IMR-90 (cell line): ENCODE measurements around the gene MGST1. TPM values are rescaled to one million over a fixed set of nuclear protein-coding genes. Genes with fewer than 3 reads are reported as not detected.

Experiments used
- ATAC-seq: fragments of 200-7000 bp; cut with Tn5 transposase; 2 replicates; pipeline ENCODE4 v1.9.1; 2020; ENCODE audit warnings: low read depth, mild to moderate bottlenecking, moderate library complexity
- BruUV-seq: library from RNA; stranded (reverse); fragments of 400-500 nt; replicated peaks from 2 replicates; lab custom pipeline; 2021; lab: Mats Ljungman, UMichigan
- CTCF ChIA-PET: fragments of 300-600 bp; formaldehyde crosslinking; extraction: SDS; loops from one replicate; lab custom pipeline; 2021; ENCODE audit warnings: antibody characterized with exemption; lab: Yijun Ruan, JAX
- POLR2A ChIA-PET: fragments of 300-600 bp; sonication (Branson Sonifier 250); formaldehyde crosslinking; loops from one replicate; lab custom pipeline; 2022; ENCODE audit warnings: antibody characterized with exemption; ENCODE audit not compliant: unreplicated experiment; lab: Charles Lee
- DNase-seq: peaks from one replicate; pipeline ENCODE4 v3.0.0; 2013
- H2AFZ ChIP-seq: replicated peaks from 2 replicates; pipeline ENCODE3; 2013; ENCODE audit warnings: low read length, mild to moderate bottlenecking; ENCODE audit not compliant: poor library complexity
- H2AK5ac ChIP-seq: 2 replicates; pipeline ENCODE4 v1.6.1; 2013; ENCODE audit warnings: low read depth, low read length, inconsistent platforms
- H2AK9ac ChIP-seq: replicated peaks from 2 replicates; pipeline ENCODE3; 2013; ENCODE audit warnings: mild to moderate bottlenecking, low read depth, low read length, moderate library complexity; ENCODE audit not compliant: poor library complexity
- H2BK120ac ChIP-seq: 2 replicates; pipeline ENCODE4 v1.6.1; 2013; ENCODE audit warnings: low read depth, low read length, inconsistent platforms
- H2BK15ac ChIP-seq: 3 replicates; pipeline ENCODE4 v1.6.1; 2013; ENCODE audit warnings: low read depth, low read length, inconsistent platforms
- H2BK20ac ChIP-seq: 2 replicates; pipeline ENCODE4 v1.6.1; 2013; ENCODE audit warnings: low read depth, mild to moderate bottlenecking, inconsistent platforms, low read length, moderate library complexity
- H2BK5ac ChIP-seq: 2 replicates; pipeline ENCODE4 v1.6.1; 2013; ENCODE audit warnings: mild to moderate bottlenecking, low read depth, low read length, inconsistent platforms; ENCODE audit not compliant: poor library complexity, severe bottlenecking
- H3K14ac ChIP-seq: replicated peaks from 2 replicates; pipeline ENCODE4 v1.6.1; 2013; ENCODE audit warnings: low read depth, low read length, inconsistent platforms
- H3K18ac ChIP-seq: 2 replicates; pipeline ENCODE4 v1.6.1; 2013; ENCODE audit warnings: low read depth, low read length, control low read depth
- H3K23ac ChIP-seq: 2 replicates; pipeline ENCODE4 v1.6.1; 2013; ENCODE audit warnings: low read depth, low read length, inconsistent platforms
- H3K27ac ChIP-seq: 2 replicates; pipeline ENCODE4 v1.5.1; 2013; ENCODE audit warnings: mild to moderate bottlenecking, control low read depth, low read length; ENCODE audit not compliant: insufficient read depth
- H3K27me3 ChIP-seq: 2 replicates; pipeline ENCODE4 v1.6.1; 2013; ENCODE audit warnings: low read length; ENCODE audit not compliant: control insufficient read depth, insufficient read depth
- H3K36me3 ChIP-seq: 2 replicates; pipeline ENCODE4 v1.6.1; 2013; ENCODE audit warnings: low read length, mixed read lengths; ENCODE audit not compliant: control insufficient read depth, insufficient read depth
- H3K4ac ChIP-seq: 2 replicates; pipeline ENCODE4 v1.6.1; 2013; ENCODE audit warnings: low read depth, low read length, inconsistent platforms
- H3K4me1 ChIP-seq: 2 replicates; pipeline ENCODE4 v1.6.1; 2013; ENCODE audit warnings: low read length, mixed read lengths; ENCODE audit not compliant: control insufficient read depth, insufficient read depth
- H3K4me2 ChIP-seq: 2 replicates; pipeline ENCODE4 v1.6.1; 2013; ENCODE audit warnings: low read depth, mild to moderate bottlenecking, control low read depth, low read length, moderate library complexity
- H3K4me3 ChIP-seq: 2 replicates; pipeline ENCODE4 v1.5.1; 2013; ENCODE audit warnings: low read depth, mild to moderate bottlenecking, control low read depth, low read length, moderate library complexity; ENCODE audit not compliant: insufficient read depth
- H3K56ac ChIP-seq: 2 replicates; pipeline ENCODE4 v1.6.1; 2013; ENCODE audit warnings: low read length, inconsistent platforms; ENCODE audit not compliant: insufficient read depth; ENCODE audit errors: extremely low read depth
- H3K79me1 ChIP-seq, 2 experiments: 2 replicates each; pipeline ENCODE4 v1.6.1; 2013; ENCODE audit warnings: low read length in 2 of 2, inconsistent platforms in 1 of 2, low read depth in 1 of 2
- H3K9ac ChIP-seq: 2 replicates; pipeline ENCODE4 v1.6.1; 2013; ENCODE audit warnings: low read depth, low read length, control low read depth
- H3K9me1 ChIP-seq: 2 replicates; pipeline ENCODE4 v1.6.1; 2013; ENCODE audit warnings: low read length, inconsistent platforms; ENCODE audit not compliant: insufficient read depth
- H3K9me3 ChIP-seq: 2 replicates; pipeline ENCODE4 v1.6.1; 2013; ENCODE audit warnings: low read length; ENCODE audit not compliant: control insufficient read depth, insufficient read depth
- H4K20me1 ChIP-seq: 2 replicates; pipeline ENCODE4 v1.6.1; 2013; ENCODE audit warnings: low read length, inconsistent platforms; ENCODE audit not compliant: insufficient read depth
- H4K5ac ChIP-seq: 2 replicates; pipeline ENCODE4 v1.6.1; 2013; ENCODE audit warnings: mild to moderate bottlenecking, low read depth, low read length, control low read depth
- H4K8ac ChIP-seq, 2 experiments: 2 replicates each; pipeline ENCODE4 v1.6.1; 2013; ENCODE audit warnings: low read depth in 2 of 2, low read length in 2 of 2, control low read depth in 1 of 2, inconsistent platforms in 1 of 2
- H4K91ac ChIP-seq: 2 replicates; pipeline ENCODE4 v1.6.1; 2013; ENCODE audit warnings: low read depth, low read length, inconsistent platforms; ENCODE audit not compliant: insufficient read depth
- BHLHE40 ChIP-seq: fragments of 150-350 bp; IDR thresholded peaks from 2 replicates; pipeline ENCODE4 v1.6.1; 2016; ENCODE audit warnings: mild to moderate bottlenecking, low read depth, low read length
- CEBPB ChIP-seq: IDR thresholded peaks from 2 replicates; pipeline ENCODE4 v1.6.1; 2012; ENCODE audit warnings: low read depth, low read length, improper control_type of control experiment
- CHD1 ChIP-seq: IDR thresholded peaks from 2 replicates; pipeline ENCODE4 v1.6.1; 2012; ENCODE audit warnings: low read depth, low read length, improper control_type of control experiment
- FOS ChIP-seq: fragments of 150-350 bp; IDR thresholded peaks from 2 replicates; pipeline ENCODE4 v1.6.1; 2016; ENCODE audit warnings: low read depth, low read length
- MAFK ChIP-seq: IDR thresholded peaks from 2 replicates; pipeline ENCODE4 v1.6.1; 2012; ENCODE audit warnings: low read depth, low read length, improper control_type of control experiment
- MAZ ChIP-seq: IDR thresholded peaks from 2 replicates; pipeline ENCODE4 v1.6.1; 2012; ENCODE audit warnings: low read depth, mild to moderate bottlenecking, low read length, improper control_type of control experiment, moderate library complexity, borderline replicate concordance
- MXI1 ChIP-seq: IDR thresholded peaks from 2 replicates; pipeline ENCODE4 v1.6.1; 2012; ENCODE audit warnings: low read depth, mild to moderate bottlenecking, low read length, moderate library complexity, borderline replicate concordance
- NFE2L2 ChIP-seq: fragments of 150-350 bp; IDR thresholded peaks from 2 replicates; pipeline ENCODE4 v1.6.1; 2016; ENCODE audit warnings: low read depth, mild to moderate bottlenecking, low read length
- POLR2A ChIP-seq: IDR thresholded peaks from 2 replicates; pipeline ENCODE4 v1.6.1; 2012; ENCODE audit warnings: mild to moderate bottlenecking, low read depth, low read length
- RAD21 ChIP-seq: IDR thresholded peaks from 2 replicates; pipeline ENCODE4 v1.6.1; 2012; ENCODE audit warnings: low read length, improper control_type of control experiment
- RCOR1 ChIP-seq: IDR thresholded peaks from 2 replicates; pipeline ENCODE4 v1.6.1; 2012; ENCODE audit warnings: mild to moderate bottlenecking, low read length, improper control_type of control experiment; ENCODE audit not compliant: insufficient replicate concordance
- SMC3 ChIP-seq: fragments of 150-350 bp; IDR thresholded peaks from 2 replicates; pipeline ENCODE4 v1.6.1; 2016; ENCODE audit warnings: low read depth, mild to moderate bottlenecking, antibody characterized with exemption, low read length, moderate library complexity
- WGBS, 2 experiments: methylation state at CpG; one replicate each; pipeline versions ENCODE4 v1.1.5 to v1.1.7; 2013; ENCODE audit warnings: missing lambda C conversion rate in 2 of 2; ENCODE audit not compliant: insufficient read length in 1 of 2; ENCODE audit errors: extremely low coverage in 2 of 2; 5-methylcytosine and 5-hydroxymethylcytosine counted together
- dilution Hi-C: fragments of 300-500 bp; cut with HindIII; formaldehyde crosslinking; loops from one replicate; pipeline ENCODE4 v1.14.3; 2018; ENCODE audit warnings: low sequenced_read_pairs; ENCODE audit not compliant: unreplicated experiment
- in situ Hi-C: fragments of 300-500 bp; cut with MboI; formaldehyde crosslinking; loops from 3 replicates; pipeline ENCODE4 v1.14.3; 2019; ENCODE audit warnings: low sequenced_read_pairs, inconsistent platforms, mixed read lengths
- intact Hi-C: fragments of 100-400 bp; cut with micrococcal nuclease; formaldehyde crosslinking; loops from 2 replicates; pipeline ENCODE4 v1.10.0; 2022
- polyA plus RNA-seq, 3 experiments: library from polyadenylated mRNA; depleted of rRNA; stranded (reverse); fragments of >200 nt; gene quantifications; 2 replicates each; pipeline ENCODE4 v1.2.3, GENCODE V29; 2012; ENCODE audit warnings: low replicate concordance in 1 of 3
- total RNA-seq: library from RNA; depleted of rRNA; stranded (reverse); fragments of >200 nt; gene quantifications from 2 replicates; pipeline ENCODE4 v1.2.3, GENCODE V29; 2012
- TF ChIP-seq, protein P1 (sequence below): fragments of 150-350 bp; IDR thresholded peaks from 2 replicates; pipeline ENCODE4 v1.6.1; 2016; ENCODE audit warnings: low read depth, mild to moderate bottlenecking, low read length, moderate library complexity, borderline replicate concordance
- TF ChIP-seq, protein P2 (sequence below): fragments of 150-350 bp; IDR thresholded peaks from 2 replicates; pipeline ENCODE4 v1.6.1; 2017; ENCODE audit warnings: mild to moderate bottlenecking, antibody characterized with exemption, low read length, low read depth

MGST1 gene
- total and polyA plus RNA-seq, 2 of the 4 experiments (the other 2 are of a cell fraction), result 105 to 280 TPM

DNA sequence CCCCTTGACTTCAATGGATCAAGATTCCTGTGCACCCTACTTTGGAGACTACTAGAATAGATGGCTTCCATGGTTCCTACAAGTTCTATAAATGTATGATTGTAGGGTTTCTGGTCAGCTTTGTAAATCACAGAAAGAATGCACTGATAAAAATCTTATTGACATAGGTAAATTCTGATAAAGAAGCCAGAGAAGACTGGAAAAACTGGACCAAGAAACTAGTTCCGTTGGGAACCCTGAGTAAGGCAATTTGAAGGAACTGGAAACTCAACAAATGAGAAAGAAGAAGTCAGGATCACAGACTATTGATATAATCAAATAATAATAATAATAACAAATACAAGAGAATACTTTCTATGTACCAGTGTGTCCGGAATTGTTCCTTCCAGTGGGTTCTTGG lies 15.4 kb upstream of the MGST1 start:
- in situ Hi-C loops, result no loop called here
- no peak overlapping the region for H3K14ac ChIP-seq
- H4K5ac ChIP-seq, result no peak overlapping the region
- H3K56ac ChIP-seq, result no peak overlapping the region
- no peak for TF ChIP-seq CEBPB
- no peak for TF ChIP-seq NFE2L2
- TF ChIP-seq, protein P1, sequence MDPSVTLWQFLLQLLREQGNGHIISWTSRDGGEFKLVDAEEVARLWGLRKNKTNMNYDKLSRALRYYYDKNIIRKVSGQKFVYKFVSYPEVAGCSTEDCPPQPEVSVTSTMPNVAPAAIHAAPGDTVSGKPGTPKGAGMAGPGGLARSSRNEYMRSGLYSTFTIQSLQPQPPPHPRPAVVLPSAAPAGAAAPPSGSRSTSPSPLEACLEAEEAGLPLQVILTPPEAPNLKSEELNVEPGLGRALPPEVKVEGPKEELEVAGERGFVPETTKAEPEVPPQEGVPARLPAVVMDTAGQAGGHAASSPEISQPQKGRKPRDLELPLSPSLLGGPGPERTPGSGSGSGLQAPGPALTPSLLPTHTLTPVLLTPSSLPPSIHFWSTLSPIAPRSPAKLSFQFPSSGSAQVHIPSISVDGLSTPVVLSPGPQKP, result no peak
- no peak for TF ChIP-seq BHLHE40
- TF ChIP-seq RAD21, result no peak
- TF ChIP-seq CHD1, result no peak
- TF ChIP-seq RCOR1, result no peak
- TF ChIP-seq MAZ, result no peak
- TF ChIP-seq, protein P2, sequence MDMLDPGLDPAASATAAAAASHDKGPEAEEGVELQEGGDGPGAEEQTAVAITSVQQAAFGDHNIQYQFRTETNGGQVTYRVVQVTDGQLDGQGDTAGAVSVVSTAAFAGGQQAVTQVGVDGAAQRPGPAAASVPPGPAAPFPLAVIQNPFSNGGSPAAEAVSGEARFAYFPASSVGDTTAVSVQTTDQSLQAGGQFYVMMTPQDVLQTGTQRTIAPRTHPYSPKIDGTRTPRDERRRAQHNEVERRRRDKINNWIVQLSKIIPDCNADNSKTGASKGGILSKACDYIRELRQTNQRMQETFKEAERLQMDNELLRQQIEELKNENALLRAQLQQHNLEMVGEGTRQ, result no peak
- no peak for TF ChIP-seq POLR2A
- no peak for TF ChIP-seq SMC3
- no peak for TF ChIP-seq MXI1
- TF ChIP-seq MAFK, result no peak
- no peak for TF ChIP-seq FOS
- no peak overlapping the region for H3K4ac ChIP-seq
- H4K8ac ChIP-seq, result no peak overlapping the region
- no peak overlapping the region for H2BK20ac ChIP-seq
- BruUV-seq, result no TSS peak
- no peak overlapping the region for H3K4me3 ChIP-seq
- no peak overlapping the region for H2BK15ac ChIP-seq
- dilution Hi-C loops, result no loop called here
- ATAC-seq (no peak), DNase-seq (no peak)
- H4K91ac ChIP-seq, result no peak overlapping the region
- no peak overlapping the region for H3K4me2 ChIP-seq
- intact Hi-C loops, result no loop called here
- H4K20me1 ChIP-seq, result no peaks in the 10 kb centered on the region
- H3K79me1 ChIP-seq, result no peaks in the 10 kb centered on the region
- no peak overlapping the region for H2BK120ac ChIP-seq
- H2AK5ac ChIP-seq, result no peak overlapping the region
- no peaks in the 10 kb centered on the region for H3K9me1 ChIP-seq
- no peaks in the 10 kb centered on the region for H3K4me1 ChIP-seq
- ChIA-PET CTCF (no interaction called here), POLR2A (no interaction called here)
- peaks cover 3% of the 10 kb centered on the region; the same call in 1 of the 2 replicates for H3K9me3 ChIP-seq
- H3K36me3 ChIP-seq, result no peaks in the 10 kb centered on the region
- 80% methylated on average over 1 of the region's 2 CpGs; no CpG with 5 or more reads in 1 of the 2 experiments for WGBS, 2 experiments
- H3K9ac ChIP-seq, result no peak overlapping the region
- no peak overlapping the region for H3K18ac ChIP-seq
- H2BK5ac ChIP-seq, result no peak overlapping the region
- no peak overlapping the region for H2AFZ ChIP-seq
- H3K27me3 ChIP-seq, result no peaks in the 10 kb centered on the region
- no peak overlapping the region for H2AK9ac ChIP-seq
- no peak overlapping the region for H3K23ac ChIP-seq
- no peak overlapping the region for H3K27ac ChIP-seq
